HG03432 (cell line): Measurements from ENCODE around the gene DRC3.

Source experiments
- ATAC-seq: cut with Tn5 transposase; IDR thresholded peaks from one replicate; pipeline ENCODE4 v1.9.1; 2021; ENCODE audit warnings: mild to moderate bottlenecking, moderate library complexity; ENCODE audit not compliant: unreplicated experiment

Gene DRC3

DNA sequence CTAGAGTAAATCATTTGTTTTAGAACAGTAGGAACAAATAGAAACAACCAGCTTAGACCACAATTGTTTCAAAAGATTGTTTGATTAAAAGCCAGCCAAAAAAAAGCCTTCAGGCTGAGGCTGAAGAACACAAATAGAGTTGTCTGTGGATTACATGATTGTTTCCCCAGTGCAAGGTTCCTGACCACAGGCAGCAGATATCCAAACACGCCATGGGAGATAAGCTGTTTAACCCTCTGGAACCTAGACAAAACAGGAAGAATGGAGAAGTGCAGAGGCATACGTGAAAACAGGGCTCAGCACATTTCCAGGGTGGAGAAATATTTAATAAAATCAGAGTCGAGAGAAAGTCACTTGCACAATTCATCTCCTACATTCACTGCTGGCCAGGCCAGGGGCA is 45.3 kb downstream of the DRC3 start:
- ATAC-seq: no peak

DNA sequence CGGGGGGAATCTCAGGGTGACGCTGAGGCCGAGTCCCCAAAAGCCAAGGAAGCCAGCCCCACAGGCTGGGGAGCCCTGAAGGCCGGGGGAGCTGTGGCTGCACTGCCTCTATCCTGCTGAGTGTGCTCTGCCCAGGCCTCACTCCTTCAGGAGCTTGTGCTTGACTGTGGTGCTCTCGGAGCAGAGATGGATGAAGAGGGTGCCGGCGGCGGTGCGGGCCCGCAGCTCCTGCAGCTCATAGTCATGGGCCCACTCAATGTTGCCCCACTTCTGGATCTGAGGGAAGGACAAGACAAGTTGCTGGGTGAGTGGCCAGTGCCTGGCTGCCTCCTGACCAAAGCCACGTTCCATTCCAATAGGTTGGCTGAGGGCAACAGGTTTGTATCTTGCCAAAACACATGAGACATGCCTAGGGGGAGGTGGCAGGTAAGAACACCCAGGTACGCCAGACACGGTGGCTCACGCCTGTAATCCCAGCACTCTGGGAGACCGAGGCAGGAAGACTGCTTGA is 45.8 kb downstream of the DRC3 start:
- ATAC-seq: no peak

DNA sequence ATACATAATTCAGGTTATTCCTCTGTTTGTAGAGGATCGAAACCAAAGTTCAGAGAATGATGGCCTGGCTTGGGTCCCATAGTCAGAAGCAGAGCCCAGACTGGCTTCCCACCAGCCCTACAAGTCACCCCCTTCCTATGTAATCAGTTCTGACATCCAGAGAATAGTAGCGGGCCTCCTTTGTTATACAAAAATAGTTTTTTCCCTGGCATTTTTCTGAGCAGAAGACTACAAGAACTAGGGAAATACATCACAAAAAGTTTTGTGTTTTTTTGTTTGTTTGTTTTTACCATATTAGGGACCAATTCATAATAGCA is 47.1 kb downstream of the DRC3 start:
- ATAC-seq: no peak

DNA sequence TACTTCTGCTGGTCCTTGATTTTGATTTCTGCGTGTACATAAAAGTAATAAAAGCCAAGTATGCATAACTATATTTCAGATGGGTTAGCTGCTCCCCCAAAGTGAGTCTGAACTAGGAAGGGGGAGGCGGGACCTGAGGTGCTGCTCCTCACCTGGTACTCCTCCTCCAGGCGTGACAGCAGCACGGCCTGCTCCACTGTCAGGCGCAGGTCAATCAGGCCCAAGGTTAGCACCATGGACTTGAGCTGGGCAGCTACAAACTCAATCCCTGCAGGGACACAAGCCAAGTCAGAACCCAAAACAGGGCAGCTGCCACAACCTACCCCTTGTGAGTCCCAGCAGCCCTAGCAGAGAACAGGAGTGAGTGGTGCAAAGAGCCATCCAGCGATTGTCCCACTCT is 48.3 kb downstream of the DRC3 start:
- no peak for ATAC-seq

DNA sequence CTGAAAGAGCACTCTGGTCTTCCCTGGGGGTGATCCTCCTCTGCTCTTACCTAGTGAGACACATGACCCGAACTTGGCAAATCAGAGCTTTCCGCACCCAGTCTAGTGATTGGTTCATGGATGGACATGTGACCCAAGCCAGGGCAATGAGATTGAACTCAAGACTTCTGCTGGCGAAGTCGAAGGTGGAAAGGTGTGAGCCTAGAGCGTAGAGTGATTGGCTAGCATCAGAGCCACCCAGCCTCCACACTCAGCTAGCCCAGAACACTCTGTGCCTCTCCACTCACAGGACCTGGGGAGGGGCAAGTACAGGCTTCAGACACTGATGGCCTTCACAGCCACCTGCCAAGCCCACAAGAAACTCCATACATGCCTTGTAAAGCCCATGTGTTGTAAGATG is 48.7 kb downstream of the DRC3 start:
- ATAC-seq: no peak

DNA sequence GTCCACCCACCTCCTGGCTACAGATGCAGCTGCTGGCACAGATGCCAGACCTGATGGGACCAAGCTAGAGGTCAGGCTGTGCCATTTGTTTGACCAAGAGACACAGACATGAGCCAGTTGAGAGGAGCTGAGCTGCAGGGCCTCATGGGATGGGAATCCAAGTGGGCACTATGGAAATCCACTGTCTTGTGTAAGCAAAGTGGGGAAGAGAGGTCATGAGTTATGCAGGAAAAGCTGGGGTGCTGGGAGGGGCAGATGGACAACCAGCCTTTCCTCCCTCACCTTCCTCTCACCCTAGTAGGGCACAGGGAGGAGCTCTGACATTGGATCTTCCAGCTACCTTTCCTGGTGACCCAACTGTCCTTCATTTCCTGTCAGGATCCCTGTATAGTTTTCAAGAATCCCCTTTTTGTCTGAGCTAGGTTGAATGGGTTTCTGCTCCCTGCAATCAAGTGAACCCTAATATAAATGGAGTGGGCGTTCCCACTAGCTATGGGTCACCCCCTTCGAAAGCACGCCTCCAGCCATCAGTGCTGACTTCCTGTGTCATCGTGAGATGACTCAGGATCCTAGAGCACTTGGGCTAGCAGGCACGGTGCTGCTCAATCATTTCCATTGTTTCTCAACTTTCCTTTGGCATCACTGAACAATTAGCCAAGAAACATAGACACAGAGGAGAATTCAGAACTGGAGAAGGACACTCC is 52.7 kb downstream of the DRC3 start:
- peak; percentile 64 for ATAC-seq

DNA sequence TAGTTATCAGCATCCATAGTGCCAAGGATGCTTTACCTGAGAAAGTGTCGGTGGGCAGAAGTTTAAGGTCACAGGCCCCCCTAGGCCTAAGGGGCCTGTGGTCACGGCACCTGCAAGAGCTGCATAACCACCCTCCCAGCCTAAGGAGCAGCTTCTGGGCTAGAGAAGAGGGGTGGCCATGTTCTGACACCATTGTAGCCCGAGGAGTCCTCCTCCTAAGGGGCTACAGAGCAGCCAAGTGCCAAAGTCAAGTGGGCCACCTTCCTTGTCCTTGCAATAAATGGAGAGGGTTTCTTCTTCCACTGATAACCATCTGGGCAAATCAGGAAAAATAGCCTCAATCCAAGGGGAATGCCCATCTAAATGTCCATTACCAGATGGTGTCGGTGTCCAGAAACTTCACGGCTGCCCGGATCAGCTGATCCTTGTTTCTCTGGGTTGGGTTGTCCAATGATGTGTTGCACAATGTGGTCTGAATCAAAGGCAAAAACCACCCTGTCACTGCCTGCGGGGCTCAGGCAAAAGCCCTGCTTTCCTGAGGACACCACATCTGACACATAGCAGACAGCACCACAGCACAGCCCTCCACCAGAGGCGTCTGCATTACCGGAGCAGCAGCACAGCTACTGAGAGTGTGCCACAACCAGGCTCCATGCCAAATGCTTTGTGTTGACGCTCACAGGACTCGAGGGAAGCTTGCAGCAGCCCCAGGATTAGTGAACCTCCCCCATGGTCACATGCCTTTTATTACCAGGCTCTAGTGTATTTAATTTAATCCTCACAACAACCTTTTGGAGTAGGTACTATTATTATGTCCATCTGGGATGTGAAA is 53.5 kb downstream of the DRC3 start:
- ATAC-seq: peak; percentile 12

DNA sequence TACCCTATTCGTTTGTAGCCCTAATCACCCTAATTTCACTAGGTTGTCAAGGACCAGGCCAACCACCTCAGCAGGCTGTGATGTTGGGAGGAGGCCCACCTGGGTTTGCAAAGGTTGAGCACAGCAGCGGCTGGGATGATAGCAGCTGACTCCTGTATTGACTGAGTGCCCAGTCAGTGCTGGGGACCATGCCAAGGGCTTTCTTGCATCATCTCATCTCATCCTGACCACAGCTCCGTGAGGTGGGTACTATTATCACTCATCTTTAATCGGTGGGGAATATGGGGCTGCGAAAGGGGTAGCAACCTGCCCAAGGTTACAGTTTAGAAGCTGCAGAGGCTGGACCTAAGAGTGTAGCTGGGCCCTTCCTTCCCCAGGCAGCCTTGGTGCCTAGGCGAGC is 54.6 kb downstream of the DRC3 start:
- ATAC-seq: no peak

DNA sequence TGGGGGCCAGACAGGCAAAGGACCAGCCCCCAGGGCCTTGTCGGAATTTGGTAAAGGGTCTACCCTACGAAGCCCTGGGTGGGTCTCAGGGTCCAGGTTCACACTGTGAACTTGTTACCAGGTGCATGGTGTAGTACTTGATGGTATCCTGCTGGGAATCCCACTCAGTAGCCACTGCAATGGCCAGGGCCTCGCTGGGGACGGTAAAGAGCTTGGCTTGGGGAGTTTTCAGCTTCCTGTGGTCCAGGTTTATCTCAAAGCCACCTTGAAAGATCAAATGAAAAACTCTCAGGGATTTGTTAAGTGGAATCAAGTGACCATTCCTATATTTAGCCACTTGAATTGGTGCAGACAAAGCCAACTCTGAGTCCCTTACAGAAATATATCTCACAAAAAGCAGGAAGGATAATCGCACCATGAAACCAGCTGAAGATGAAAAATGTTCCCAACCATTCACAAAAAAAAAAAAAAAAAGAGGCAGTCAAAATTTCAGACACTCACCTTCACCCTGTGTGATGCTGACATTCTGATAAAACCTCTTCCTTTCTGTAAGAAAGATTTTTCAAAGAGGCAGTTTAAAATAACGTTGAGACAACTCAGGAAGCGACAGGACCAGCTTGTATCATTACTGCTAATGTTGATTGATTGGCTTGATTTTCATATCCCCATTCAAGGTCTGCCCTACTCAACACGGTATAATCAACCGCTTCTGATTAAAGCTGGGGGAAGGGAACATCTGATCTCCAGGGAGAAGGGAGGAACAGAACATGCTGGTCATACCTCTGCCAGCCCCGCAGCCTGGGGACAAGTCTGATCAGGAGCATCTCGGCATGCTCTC is 55.7 kb downstream of the DRC3 start:
- ATAC-seq: no peak

DNA sequence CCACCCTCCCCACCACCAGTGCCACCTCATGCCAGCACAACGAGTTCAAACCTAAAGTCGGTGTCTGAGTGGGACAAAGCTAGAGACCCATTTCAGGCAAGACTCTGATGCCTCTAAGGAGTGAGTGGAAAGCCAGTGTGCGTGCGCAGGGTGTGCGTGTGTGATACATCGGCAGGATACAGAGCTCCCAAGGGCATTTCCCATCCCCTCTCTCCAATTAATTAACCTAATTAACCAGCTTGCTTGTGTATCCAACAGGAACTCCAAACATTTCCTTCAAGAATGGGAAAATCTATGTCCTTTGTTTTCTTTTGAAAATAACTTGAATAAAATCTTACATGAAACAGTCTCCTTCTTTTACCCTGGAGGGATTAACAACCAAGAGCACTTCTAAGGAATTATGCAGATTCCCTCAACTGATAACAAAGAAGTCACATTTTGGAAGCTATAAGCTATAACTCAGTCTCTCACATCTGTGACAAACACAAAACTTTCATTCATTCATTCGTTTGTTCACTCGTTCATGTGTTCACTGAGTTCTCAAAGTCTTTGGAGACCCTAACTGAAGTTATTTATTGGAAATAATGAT is 56.4 kb downstream of the DRC3 start:
- no peak for ATAC-seq

DNA sequence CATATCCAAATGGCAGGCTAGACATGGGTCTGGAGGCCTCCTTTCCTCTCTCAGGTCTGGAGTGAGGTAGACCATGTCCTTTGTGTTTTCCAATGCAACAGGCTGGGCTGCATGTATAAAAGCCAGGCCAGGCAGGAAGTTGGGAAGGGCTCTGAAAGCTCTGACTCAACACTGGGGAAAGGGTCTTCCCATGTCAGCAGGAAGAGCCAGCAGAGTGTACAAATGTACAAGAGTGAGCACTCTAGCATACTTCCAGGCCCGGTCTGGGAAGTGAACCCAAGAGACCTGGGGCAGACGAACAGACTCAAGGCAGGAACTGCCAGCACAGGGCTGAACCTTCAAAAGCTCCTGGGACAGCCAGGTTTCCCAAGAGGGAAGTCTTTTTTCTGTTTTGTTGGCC is 59.3 kb downstream of the DRC3 start:
- ATAC-seq: no peak

DNA sequence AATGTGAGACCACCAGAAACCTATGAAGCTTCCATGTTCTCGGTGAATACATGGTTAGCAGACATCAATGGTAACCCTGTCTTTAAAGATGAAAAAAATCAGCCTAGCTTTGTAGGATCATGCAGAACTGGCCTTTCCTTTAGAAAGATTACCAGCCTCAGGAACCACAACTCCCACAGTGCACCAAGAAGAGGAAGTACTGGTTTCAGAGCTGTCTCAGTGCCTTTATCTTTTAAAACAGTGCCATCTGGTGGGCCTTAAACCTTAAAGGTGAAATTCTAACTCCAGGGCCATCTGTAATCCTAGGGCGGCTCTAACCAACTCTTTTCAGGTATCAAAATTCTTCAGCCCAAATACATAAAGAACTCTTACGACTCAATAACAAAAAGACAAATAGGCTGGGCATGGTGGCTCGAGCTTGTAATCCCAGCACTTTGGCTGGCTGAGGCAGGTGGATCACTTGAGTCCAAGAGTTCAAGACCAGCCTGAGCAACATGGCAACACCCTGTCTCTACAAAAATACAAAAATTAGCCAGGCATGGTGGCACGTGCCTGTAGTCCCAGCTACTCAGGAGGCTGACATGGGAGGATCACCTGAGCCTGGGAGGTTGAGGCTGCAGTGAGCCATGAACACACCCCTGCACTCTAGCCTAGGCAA is 60.9 kb downstream of the DRC3 start:
- ATAC-seq: no peak

DNA sequence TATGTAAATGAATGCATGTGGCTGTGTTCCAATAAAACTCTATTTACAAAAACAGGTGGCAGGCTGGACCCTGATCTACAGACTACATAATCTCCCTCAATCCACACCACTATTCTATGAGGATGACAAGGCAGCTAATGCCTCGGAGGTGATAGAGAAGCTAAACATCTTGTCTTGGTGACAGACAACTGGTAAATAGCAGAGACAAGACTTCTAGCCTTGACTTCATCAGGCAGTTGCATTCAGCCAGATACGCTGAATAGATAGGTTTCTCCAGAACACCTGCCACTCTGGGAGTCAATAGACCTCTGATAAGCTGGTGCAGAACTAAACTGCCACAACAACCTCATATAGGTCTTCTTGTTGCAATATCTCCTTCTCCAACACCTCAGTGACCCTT is 63.0 kb downstream of the DRC3 start:
- ATAC-seq: no peak

DNA sequence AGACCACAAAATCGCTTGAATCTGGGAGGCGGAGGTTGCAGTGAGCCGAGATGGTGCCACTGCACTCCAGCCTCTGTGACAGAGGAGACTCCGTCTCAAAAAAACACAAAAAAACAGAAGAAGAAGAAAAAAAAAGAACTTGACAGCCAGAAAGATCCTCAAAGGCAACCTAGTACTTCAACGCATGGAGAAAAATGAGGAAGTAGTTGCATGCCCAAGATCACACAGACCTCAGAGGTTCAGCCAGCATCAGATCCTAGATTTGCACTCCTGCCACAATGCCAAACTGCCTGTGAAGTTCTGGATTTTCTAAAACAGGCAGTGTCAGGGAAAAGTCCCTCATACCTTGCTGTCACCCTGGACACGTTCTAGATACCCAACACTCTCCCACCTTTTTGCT is 64.8 kb downstream of the DRC3 start:
- no peak for ATAC-seq

DNA sequence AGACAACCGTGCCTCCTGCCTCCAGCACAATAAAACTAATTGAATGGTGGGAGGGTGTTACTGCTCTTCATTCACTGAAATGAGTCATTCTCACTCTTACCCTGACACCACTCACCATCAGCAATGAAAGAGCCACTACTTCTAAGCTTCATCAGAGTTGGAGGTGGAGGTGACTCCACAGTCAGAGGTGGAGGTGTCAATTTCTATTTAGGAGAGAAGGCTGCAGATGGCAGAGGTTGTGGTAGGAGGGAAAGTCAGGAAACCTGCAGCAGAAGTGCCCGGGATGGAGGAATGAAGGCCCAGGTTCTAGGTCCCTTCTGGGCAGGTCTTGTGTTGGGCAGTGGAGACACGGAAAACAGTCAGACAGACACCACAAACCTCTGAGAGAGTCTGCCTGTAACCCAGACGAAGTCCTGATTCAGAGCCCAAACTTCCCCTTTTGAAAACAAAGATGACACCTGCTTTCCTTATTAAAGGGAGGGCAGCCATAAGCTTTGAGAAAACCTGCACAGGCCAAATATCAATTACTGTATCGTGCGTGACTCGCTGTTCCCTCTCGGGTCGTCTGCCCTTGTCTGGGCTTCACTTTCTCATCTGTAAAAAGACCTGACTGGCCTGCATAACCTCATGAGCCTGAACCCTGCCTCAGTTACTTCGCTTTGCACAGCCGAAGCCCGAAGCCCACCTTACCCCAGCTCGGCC is 65.6 kb downstream of the DRC3 start:
- no peak for ATAC-seq

DNA sequence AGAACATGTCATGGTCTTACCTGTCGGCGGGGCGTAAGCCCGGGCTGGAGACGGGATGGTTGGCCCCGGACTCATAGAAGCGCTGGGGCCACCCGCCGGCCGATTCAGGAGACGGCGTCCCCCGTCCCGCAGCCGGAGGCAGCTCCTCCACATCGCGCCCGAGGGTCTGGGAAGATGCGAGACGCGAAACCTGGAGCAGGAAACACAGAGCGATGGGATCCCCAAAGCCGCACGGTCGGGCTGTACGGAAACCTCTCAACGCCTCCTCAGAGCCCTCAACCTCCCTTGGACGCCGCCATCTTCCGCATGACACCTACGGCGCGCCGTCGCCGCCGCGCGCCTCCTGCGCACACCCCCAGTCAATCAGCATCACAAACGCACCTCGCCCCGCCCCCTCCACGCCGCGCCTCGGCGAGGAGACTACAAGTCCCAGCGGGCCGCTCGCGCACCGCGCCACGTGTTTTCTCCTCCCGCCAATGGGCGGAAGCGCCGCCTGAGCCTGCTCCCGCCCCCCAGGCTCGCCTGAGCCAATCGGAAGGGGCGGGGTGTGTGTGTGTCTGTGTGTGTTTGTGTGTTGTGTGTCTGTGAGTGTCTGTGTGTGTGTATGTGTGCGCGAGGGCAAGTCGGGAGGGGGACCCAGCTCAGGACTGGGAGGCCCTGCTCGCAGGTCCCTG is 66.3 kb downstream of the DRC3 start, which contains the start of the genes ATPAF2 and GID4:
Gene ATPAF2 (minus strand): TSS at position 308 of the 674 bp plus-strand sequence. CDS start 155 bp downstream, at position 153.
Gene GID4 (plus strand): TSS at position 548 of the 674 bp plus-strand sequence. CDS start 57 bp downstream, at position 605.
- peak; percentile 87 for ATAC-seq

DNA sequence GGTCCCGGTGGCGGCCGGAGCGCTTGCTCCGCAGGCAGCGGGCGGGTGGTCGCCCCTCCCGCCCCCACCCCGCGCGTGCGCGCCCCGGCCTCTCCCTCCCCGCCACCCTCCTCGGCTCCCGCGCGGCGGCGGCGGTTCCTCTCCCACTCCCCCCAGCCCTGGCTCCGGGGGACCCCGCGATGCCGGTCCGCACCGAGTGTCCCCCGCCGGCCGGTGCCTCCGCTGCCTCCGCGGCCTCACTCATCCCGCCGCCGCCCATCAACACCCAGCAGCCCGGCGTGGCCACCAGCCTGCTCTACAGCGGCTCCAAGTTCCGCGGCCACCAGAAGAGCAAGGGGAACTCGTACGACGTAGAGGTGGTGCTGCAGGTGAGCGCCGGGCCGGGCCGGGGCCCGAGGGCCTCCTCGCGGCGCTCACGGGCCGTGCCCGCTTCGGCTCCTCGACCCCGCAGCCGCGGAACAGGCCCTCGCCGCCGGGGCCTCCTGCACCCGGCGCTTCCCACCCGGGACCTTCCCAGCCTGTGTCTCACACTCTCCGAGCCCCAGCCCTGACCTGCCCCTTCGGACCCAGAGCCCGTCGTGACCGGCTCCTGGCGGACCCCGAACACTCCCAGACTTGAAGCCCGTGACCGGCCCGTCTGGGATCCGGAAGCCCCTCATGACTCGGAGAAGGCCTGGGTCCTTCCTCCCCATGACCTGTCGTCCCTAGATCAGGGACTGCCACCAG is 67.0 kb downstream of the DRC3 start:
- peak; percentile 32 for ATAC-seq

DNA sequence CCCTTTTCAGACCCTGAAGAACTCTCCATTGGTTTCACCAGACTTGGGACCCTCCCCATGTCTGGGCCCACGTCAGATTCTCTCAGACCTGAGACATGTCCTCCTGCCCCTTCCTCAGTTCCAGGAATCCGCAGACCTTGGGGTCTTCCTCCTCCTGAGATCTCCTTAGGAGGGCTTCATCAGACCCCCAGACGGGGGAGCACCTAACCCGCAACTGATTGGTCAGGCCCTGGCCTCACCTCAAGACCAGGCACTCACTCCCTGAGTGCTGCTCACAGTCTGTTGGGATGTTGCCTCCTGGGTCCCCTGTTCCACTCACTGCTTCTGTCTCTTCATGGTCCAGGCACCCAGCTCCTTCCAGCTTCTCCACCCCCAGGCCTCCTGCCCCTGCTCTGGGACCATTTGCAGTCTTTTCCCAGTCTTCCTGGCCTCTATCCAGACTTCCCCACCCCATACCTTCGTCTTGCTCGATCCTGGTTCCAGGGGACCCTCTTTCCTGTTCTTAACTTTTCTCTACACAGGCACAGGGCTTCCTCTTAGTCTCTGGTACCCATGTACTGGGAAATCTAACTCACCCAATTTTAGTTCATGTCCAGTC is 67.7 kb downstream of the DRC3 start:
- ATAC-seq: no peak
